B cell (primary cell): ENCODE data around the gene ANKS6. TPM values are rescaled to one million over a fixed set of nuclear protein-coding genes. Genes with fewer than 3 reads are reported as not detected.

Source experiments
- ATAC-seq: fragments of 200-7000 bp; cut with Tn5 transposase; one replicate; pipeline ENCODE4 v1.10.0; 2021; ENCODE audit warnings: low read depth, mild to moderate bottlenecking, moderate number of reproducible peaks, moderate library complexity
- CTCF ChIA-PET: fragments of 350-600 bp; sonication (Branson Sonifier 250); formaldehyde crosslinking; loops from one replicate; lab custom pipeline; 2021; ENCODE audit warnings: antibody characterized with exemption, inconsistent platforms; lab: Charles Lee
- POLR2A ChIA-PET: fragments of 350-600 bp; sonication (Branson Sonifier 250); formaldehyde crosslinking; loops from one replicate; lab custom pipeline; 2021; ENCODE audit warnings: antibody characterized with exemption; lab: Charles Lee
- DNase-seq: peaks from one replicate; pipeline ENCODE4 v3.0.0; 2013
- H2AFZ ChIP-seq: 2 replicates; pipeline ENCODE4 v1.6.1; 2012; ENCODE audit warnings: mild to moderate bottlenecking, low read depth, low read length; ENCODE audit not compliant: insufficient read depth, poor library complexity, severe bottlenecking
- H3K27ac ChIP-seq, 2 donors: 1 replicate in 1 of 2; 2 replicates in 1 of 2; pipeline ENCODE4 v1.5.1; 2012 to 2013; ENCODE audit warnings: low read length in 2 of 2, mild to moderate bottlenecking in 2 of 2, moderate library complexity in 1 of 2
- H3K27me3 ChIP-seq, 4 experiments: fragments of 200-600 bp in 1 of 4; sonication (generic) in 1 of 4; replicated peaks in 1 of 4; 1 replicate in 2 of 4; 2 replicates in 2 of 4; pipeline versions ENCODE4 v1.6.1 to v1.7.0; 2013 to 2016; ENCODE audit warnings: low read length in 3 of 4, mild to moderate bottlenecking in 2 of 4, mixed read lengths in 1 of 4, moderate library complexity in 1 of 4; ENCODE audit not compliant: insufficient read depth in 4 of 4, control insufficient read depth in 3 of 4; ENCODE audit errors: control extremely low read depth in 1 of 4
- H3K36me3 ChIP-seq, 2 experiments: replicated peaks in 1 of 2; 1 replicate in 1 of 2; 2 replicates in 1 of 2; pipeline versions ENCODE4 v1.6.1 to v1.7.1; 2013; ENCODE audit warnings: low read length in 1 of 2; ENCODE audit not compliant: insufficient read depth in 2 of 2, control insufficient read depth in 1 of 2; ENCODE audit errors: control extremely low read depth in 1 of 2, extremely low read depth in 1 of 2
- H3K4me1 ChIP-seq, 2 donors: fragments of 200-600 bp in 1 of 2; sonication (generic) in 1 of 2; 1 replicate in 1 of 2; 2 replicates in 1 of 2; pipeline versions ENCODE4 v1.5.1 to v1.6.1; 2013 to 2017; ENCODE audit warnings: low read length in 2 of 2; ENCODE audit not compliant: control insufficient read depth in 2 of 2, insufficient read depth in 2 of 2
- H3K4me2 ChIP-seq: replicated peaks from 2 replicates; pipeline ENCODE3; 2012; ENCODE audit warnings: mild to moderate bottlenecking, low read depth, low read length; ENCODE audit not compliant: poor library complexity, severe bottlenecking
- H3K4me3 ChIP-seq, 5 experiments: fragments of 200-600 bp in 1 of 5; sonication (generic) in 1 of 5; 1 replicate in 3 of 5; 2 replicates in 2 of 5; pipeline versions ENCODE4 v1.5.1 to v1.7.0; 2011 to 2016; ENCODE audit warnings: low read length in 4 of 5, mild to moderate bottlenecking in 4 of 5, low read depth in 2 of 5, control low read depth in 1 of 5, moderate library complexity in 1 of 5; ENCODE audit not compliant: insufficient read depth in 1 of 5; ENCODE audit errors: control extremely low read depth in 1 of 5, extremely low read depth in 1 of 5
- H3K79me2 ChIP-seq: fragments of 200-600 bp; sonication (generic); one replicate; pipeline ENCODE4 v1.6.0; 2016; ENCODE audit warnings: low read length; ENCODE audit not compliant: control insufficient read depth, insufficient read depth
- H3K9ac ChIP-seq: fragments of 200-600 bp; sonication (generic); 2 replicates; pipeline ENCODE4 v1.6.1; 2017; ENCODE audit warnings: mild to moderate bottlenecking, low read length, moderate library complexity
- H3K9me3 ChIP-seq, 3 donors: one replicate each; pipeline versions ENCODE4 v1.6.1 to v1.7.1; 2013; ENCODE audit warnings: low read length in 2 of 3; ENCODE audit not compliant: control insufficient read depth in 2 of 3, insufficient read depth in 1 of 3; ENCODE audit errors: control extremely low read depth in 1 of 3
- H4K20me1 ChIP-seq: 2 replicates; pipeline ENCODE4 v1.6.0; 2012; ENCODE audit warnings: mild to moderate bottlenecking, low read length; ENCODE audit not compliant: insufficient read depth, control insufficient read depth, poor library complexity, severe bottlenecking
- H3K27ac Mint-ChIP-seq: one replicate; pipeline ENCODE4 v1.8.0; 2021; ENCODE audit warnings: mixed read lengths
- H3K27me3 Mint-ChIP-seq: one replicate; pipeline ENCODE4 v1.8.0; 2021; ENCODE audit warnings: mixed read lengths
- H3K4me1 Mint-ChIP-seq: one replicate; pipeline ENCODE4 v1.8.0; 2021; ENCODE audit warnings: mixed read lengths
- H3K4me3 Mint-ChIP-seq: one replicate; pipeline ENCODE4 v1.8.0; 2021; ENCODE audit warnings: mixed read lengths
- H3K9me3 Mint-ChIP-seq: one replicate; pipeline ENCODE4 v1.8.0; 2022; ENCODE audit warnings: mixed read lengths; ENCODE audit not compliant: insufficient read depth
- EZH2 ChIP-seq: IDR thresholded peaks from 2 replicates; pipeline ENCODE4 v1.6.1; 2012; ENCODE audit warnings: borderline replicate concordance, low read depth, mild to moderate bottlenecking, moderate library complexity, low read length; ENCODE audit not compliant: insufficient read depth, poor library complexity, severe bottlenecking
- WGBS: methylation state at CpG from one replicate; pipeline ENCODE4 v1.1.5; 2013; ENCODE audit warnings: missing lambda C conversion rate; ENCODE audit not compliant: insufficient coverage; 5-methylcytosine and 5-hydroxymethylcytosine counted together
- intact Hi-C: fragments of 100-400 bp; cut with micrococcal nuclease; formaldehyde crosslinking; loops from one replicate; pipeline ENCODE4 v1.10.0; 2022
- polyA plus RNA-seq: library from polyadenylated mRNA; depleted of rRNA; stranded (reverse); fragments of >200 nt; gene quantifications from 2 replicates; pipeline ENCODE4 v1.2.3, GENCODE V29; 2012
- total RNA-seq, 2 donors: library from RNA; stranded (reverse); fragments of 120-200 nt in 1 of 2; gene quantifications; 1 replicate in 1 of 2; 2 replicates in 1 of 2; pipeline versions ENCODE4 v1.2.3 to v1.2.4, GENCODE V29; 2013 to 2022
- TF ChIP-seq, protein P1 (sequence below): fragments of 200-600 bp; IDR thresholded peaks from one replicate; pipeline ENCODE4 v1.8.0; 2022; ENCODE audit warnings: antibody characterized with exemption, mild to moderate bottlenecking

ANKS6 gene
- total and polyA plus RNA-seq, 2 donors (not counting 1 experiment from before 2014, with no cell fraction given), result 11.4 to 16.1 TPM

DNA sequence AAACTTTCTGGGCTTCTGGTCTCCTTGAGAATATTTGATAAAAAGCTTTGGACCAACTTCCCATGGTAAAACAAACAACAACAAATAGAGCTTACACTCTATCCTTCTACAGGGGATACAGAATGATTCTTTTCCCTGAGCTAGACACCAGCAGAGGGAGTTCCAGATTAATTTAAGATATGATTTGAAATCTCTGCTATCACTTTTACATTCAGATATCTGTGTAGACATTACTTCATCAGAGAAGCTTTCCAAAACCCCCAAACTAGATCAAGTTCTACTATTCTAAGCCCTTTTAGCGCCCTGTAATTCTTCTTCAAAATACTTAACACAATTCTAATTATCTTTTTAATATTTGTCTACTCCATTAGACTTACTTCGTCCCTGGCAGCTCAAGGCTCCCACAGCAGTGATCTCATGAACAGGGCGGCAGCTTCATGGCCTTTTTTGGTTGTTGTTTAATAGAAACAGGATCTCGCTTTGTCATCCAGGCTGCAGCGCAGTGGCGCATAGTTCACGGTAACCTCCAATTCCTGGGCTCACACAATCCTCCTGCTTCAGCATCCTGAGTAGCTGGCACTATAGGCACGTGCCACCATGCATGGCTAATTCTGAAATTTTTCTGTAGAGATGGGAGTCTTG, 10.2 kb upstream of the ANKS6 start:
- peaks cover 17% of the 10 kb centered on the region for H3K4me1 Mint-ChIP-seq
- H3K27me3 Mint-ChIP-seq, result peaks cover 29% of the 10 kb centered on the region
- intact Hi-C loops, result loop anchor here (1.0 kb wide), 1 partner anchor 10 kb away; the partner anchor contains the start of gene ANKS6
- DNase-seq (no peak), ATAC-seq (no peak)
- Histone ChIP-seq H3K27ac (no peak overlapping the region), H3K4me1 (peaks cover 11 to 18% of the 10 kb centered on the region in 2 donors), H4K20me1 (no peaks in the 10 kb centered on the region), H3K4me3 (no peak overlapping the region), H2AFZ (peak overlapping the region; percentile 64), H3K4me2 (peak overlapping the region; percentile 87), H3K36me3 (no peaks in the 10 kb centered on the region), H3K79me2 (no peaks in the 10 kb centered on the region), H3K27me3 (peaks cover 0 to 40% (median 7%) of the 10 kb centered on the region in 4 experiments), H3K9me3 (no peaks in the 10 kb centered on the region), H3K9ac (no peak overlapping the region)
- ChIA-PET CTCF (interaction anchor here (1.1 to 1.8 kb wide), 3 partner anchors 9 to 336 kb away, joined by 3 to 6 read pairs (median 4); no protein-coding TSS in a partner anchor), POLR2A (no interaction called here)
- H3K27ac Mint-ChIP-seq, result no peak overlapping the region
- TF ChIP-seq EZH2, result no peak
- TF ChIP-seq, protein P1, sequence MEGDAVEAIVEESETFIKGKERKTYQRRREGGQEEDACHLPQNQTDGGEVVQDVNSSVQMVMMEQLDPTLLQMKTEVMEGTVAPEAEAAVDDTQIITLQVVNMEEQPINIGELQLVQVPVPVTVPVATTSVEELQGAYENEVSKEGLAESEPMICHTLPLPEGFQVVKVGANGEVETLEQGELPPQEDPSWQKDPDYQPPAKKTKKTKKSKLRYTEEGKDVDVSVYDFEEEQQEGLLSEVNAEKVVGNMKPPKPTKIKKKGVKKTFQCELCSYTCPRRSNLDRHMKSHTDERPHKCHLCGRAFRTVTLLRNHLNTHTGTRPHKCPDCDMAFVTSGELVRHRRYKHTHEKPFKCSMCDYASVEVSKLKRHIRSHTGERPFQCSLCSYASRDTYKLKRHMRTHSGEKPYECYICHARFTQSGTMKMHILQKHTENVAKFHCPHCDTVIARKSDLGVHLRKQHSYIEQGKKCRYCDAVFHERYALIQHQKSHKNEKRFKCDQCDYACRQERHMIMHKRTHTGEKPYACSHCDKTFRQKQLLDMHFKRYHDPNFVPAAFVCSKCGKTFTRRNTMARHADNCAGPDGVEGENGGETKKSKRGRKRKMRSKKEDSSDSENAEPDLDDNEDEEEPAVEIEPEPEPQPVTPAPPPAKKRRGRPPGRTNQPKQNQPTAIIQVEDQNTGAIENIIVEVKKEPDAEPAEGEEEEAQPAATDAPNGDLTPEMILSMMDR, result no peak
- H3K9me3 Mint-ChIP-seq, result no peaks in the 10 kb centered on the region
- H3K4me3 Mint-ChIP-seq, result peak overlapping the region; percentile 87
- 71% methylated on average over 1 of the region's 8 CpGs for WGBS
